ENCODE results near the gene PTPN1. TPM values are rescaled to one million over a fixed set of nuclear protein-coding genes. Genes with fewer than 3 reads are reported as not detected.

The PTPN1 gene
- total RNA-seq, 1 donor from 2014 or later, result 78.2 TPM

DNA sequence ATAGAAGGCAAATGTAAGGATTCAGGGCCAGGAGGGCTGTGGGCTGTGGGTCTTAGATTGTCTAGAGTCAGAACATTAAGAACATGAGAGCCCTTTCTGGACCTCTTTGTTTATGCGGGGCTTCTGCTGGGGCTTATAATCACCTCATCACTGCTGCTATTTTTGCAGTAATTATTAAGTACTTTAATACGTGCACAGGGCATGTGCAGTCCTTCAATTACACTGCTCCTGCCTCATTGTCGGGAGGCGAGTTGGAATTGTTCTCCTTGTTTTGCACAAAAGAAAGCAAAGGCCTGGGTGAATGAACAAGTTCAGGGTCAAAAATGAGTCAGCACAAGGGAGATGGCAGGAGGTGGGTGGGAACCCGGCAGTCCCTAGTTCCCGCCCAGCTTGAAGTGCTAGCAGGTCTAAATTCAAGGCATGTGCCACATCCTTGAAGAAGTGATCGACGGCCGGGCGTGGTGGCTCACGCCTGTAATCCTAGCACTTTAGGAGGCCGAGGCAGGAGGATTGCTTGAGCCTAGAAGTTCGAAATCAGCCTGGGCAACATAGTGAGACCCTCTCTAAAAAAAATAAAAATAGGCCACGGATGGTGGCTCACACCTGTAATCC lies 34.4 kb upstream of the PTPN1 start:
- Histone ChIP-seq H3K36me3 (no peaks in the 10 kb centered on the region), H3K9me3 (no peaks in the 10 kb centered on the region), H3K4me1 (peaks cover 43% of the 10 kb centered on the region), H3K4me3 (no peak overlapping the region), H3K27me3 (ENCODE audit: low read depth) (no peaks in the 10 kb centered on the region), H3K27ac (no peak overlapping the region)
- peak; percentile 56 for DNase-seq
- TF ChIP-seq, protein P1, sequence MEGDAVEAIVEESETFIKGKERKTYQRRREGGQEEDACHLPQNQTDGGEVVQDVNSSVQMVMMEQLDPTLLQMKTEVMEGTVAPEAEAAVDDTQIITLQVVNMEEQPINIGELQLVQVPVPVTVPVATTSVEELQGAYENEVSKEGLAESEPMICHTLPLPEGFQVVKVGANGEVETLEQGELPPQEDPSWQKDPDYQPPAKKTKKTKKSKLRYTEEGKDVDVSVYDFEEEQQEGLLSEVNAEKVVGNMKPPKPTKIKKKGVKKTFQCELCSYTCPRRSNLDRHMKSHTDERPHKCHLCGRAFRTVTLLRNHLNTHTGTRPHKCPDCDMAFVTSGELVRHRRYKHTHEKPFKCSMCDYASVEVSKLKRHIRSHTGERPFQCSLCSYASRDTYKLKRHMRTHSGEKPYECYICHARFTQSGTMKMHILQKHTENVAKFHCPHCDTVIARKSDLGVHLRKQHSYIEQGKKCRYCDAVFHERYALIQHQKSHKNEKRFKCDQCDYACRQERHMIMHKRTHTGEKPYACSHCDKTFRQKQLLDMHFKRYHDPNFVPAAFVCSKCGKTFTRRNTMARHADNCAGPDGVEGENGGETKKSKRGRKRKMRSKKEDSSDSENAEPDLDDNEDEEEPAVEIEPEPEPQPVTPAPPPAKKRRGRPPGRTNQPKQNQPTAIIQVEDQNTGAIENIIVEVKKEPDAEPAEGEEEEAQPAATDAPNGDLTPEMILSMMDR (IDR thresholded peaks at IDR 0.05), result no peak
- intact Hi-C loops (cut with DNase I), result loop anchor here (10.0 kb wide), 1 partner anchor 99 kb away; no protein-coding TSS in a partner anchor
- ATAC-seq, result peak; percentile 37 to 56

DNA sequence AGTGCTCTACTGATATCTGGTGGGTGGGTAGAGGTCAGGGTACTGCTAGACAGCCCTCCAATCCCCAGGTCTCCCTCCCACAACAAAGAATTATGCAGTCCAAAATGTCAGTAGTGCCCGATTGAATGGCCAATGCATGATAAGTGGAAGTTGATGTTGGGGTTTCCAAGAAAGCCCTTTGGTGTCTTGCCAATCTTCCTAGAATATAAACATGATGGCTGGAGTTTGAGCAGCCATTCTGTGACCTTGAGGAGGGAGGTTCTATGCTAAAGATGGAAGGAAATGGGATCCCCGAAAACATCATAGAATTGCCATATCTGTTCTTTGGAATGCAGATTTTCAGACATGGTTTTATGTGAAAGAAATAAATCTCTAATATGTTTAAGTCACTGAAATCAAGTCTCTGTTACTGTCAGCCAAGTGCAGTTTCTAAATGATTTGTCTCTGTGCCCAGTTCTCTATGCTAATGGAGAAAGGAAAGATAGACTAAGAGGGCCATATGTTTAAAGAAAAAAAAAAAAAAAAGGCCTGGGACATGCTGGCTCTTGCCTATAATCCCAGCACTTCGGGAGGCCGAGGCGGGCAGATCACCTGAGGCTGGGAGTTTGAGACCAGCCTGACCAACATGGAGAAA lies 32.8 kb upstream of the PTPN1 start:
- intact Hi-C loops (cut with DNase I), result loop anchor here (10.0 kb wide), 1 partner anchor 97 kb away; no protein-coding TSS in a partner anchor
- TF ChIP-seq, protein P1 (IDR thresholded peaks at IDR 0.05), result no peak
- Histone ChIP-seq H3K9me3 (no peaks in the 10 kb centered on the region), H3K4me1 (peaks cover 29% of the 10 kb centered on the region), H3K36me3 (no peaks in the 10 kb centered on the region), H3K4me3 (no peak overlapping the region), H3K27me3 (ENCODE audit: low read depth) (no peaks in the 10 kb centered on the region), H3K27ac (no peak overlapping the region)
- DNase-seq (no peak), ATAC-seq (no peak)

DNA sequence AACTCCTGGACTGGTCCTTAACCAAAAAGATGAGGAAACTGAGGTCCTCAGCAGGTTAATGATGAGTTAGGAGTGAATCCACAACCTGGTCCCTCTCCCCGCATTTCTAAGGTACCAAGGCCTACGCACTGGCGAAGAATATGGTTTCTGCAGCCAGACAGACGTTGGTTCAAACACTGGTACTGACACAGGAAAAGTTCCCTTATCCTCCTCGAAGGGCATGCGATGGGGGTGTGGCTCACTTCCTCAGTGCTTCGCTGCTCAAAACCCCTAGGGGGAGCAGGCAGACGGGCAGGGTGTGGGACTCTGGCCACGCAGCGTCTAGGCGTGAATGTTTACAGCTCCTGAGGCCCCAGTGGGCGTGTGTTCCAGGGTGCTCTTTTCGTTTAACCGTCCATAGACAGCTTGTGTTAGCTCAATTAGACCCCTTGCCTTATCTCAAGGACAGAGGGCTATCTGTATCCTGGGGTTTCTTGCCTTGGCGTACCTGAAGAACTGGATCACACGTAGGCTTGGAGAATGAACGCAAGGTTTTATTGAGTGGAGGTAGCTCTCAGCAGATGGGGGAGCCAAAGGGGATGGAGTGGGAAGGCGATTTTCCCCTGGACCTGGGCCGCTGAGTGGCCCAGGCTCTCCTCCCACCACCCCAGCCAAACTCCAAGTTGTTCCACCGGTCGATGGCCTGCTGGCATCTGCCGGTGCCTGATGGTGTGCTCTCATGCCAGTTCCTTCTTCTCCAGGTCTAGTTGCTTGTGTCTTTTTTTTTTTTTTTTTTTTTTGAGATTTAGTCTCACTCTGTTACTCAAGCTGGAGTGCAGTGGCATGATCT lies 31.8 kb upstream of the PTPN1 start:
- H3K9me3 ChIP-seq, result no peaks in the 10 kb centered on the region
- intact Hi-C loops (cut with DNase I), result loop anchor here (10.0 kb wide), 1 partner anchor 96 kb away; no protein-coding TSS in a partner anchor
- H3K4me3 ChIP-seq, result no peak overlapping the region
- peak; percentile 93 to 94 for ATAC-seq
- no peaks in the 10 kb centered on the region for H3K36me3 ChIP-seq
- DNase-seq, result peak; percentile 88
- H3K27me3 ChIP-seq (ENCODE audit: low read depth), result no peaks in the 10 kb centered on the region
- TF ChIP-seq, protein P1 (IDR thresholded peaks at IDR 0.05), result peak; percentile 83
- peaks cover 29% of the 10 kb centered on the region for H3K4me1 ChIP-seq
- no peak overlapping the region for H3K27ac ChIP-seq

DNA sequence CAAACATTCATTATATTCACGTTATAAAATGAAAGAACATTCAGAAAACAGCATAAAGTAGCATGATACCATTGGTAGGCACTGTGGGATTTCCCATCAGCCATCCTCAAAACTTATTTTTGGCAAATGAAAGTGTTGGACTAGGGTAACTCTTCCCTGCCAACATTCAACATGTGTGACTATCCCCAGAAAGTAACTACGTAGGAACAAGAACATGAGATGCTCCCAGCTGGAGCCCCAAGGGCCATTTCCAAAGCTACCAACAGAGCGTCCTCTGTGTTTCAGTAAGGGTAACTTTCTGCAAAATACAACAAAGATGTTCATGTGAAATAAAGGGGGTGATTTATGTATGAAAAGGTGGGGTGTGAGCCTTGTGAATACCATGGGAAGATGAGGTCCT lies 28.4 kb upstream of the PTPN1 start:
- TF ChIP-seq, protein P1 (IDR thresholded peaks at IDR 0.05), result no peak
- Histone ChIP-seq H3K27me3 (ENCODE audit: low read depth) (no peaks in the 10 kb centered on the region), H3K27ac (no peak overlapping the region), H3K9me3 (no peaks in the 10 kb centered on the region), H3K36me3 (no peaks in the 10 kb centered on the region), H3K4me1 (peaks cover 24% of the 10 kb centered on the region), H3K4me3 (no peak overlapping the region)
- intact Hi-C loops (cut with DNase I), result no loop called here
- ATAC-seq (no peak), DNase-seq (no peak)

DNA sequence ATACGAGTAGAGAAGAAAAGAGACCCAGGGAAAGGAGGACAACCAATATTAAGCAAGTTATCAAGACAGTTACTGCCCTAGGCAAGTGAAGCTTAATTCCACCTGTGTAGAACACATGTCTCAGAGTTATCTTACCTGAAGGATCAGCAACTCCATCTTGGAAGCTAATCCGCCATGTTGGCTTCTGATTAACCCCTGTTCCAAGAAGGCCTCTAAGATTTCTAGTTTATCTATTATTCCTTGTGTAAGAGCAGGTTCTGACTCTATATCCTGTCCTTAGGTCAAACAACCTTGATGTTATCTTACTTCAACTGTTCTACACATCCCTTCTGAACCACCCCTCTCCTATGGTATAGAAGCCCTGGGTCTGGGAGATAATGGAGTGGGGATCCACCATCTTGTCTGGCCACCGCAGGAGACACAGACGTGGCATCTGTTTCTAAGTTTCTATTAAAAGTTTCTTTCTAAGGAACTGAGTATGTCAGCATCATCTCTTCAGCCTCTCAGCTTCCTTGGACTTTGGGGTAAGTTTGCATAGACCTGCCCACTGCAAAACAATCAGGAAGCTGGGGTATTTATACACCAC lies 27.7 kb upstream of the PTPN1 start:
- intact Hi-C loops (cut with DNase I), result no loop called here
- Histone ChIP-seq H3K27ac (peak overlapping the region; percentile 85), H3K4me1 (peaks cover 24% of the 10 kb centered on the region), H3K27me3 (ENCODE audit: low read depth) (no peaks in the 10 kb centered on the region), H3K4me3 (peak overlapping the region; percentile 55), H3K9me3 (no peaks in the 10 kb centered on the region), H3K36me3 (no peaks in the 10 kb centered on the region)
- TF ChIP-seq, protein P1 (IDR thresholded peaks at IDR 0.05), result no peak
- DNase-seq (no peak), ATAC-seq (no peak)
